K562 (cell line): ENCODE results near the gene PAF1. TPM values are rescaled to one million over a fixed set of nuclear protein-coding genes. Genes with fewer than 3 reads are reported as not detected.

Experiments
- E2F8 ChIP-seq: fragments of 450-650 bp; IDR thresholded peaks from 2 replicates; pipeline ENCODE4 v1.7.1; 2018; ENCODE audit warnings: mild to moderate bottlenecking, low read depth; ENCODE audit not compliant: partially characterized antibody
- FOXA1 ChIP-seq: fragments of 450-650 bp; IDR thresholded peaks from 2 replicates; pipeline ENCODE4 v1.6.1; 2016; ENCODE audit warnings: mild to moderate bottlenecking, borderline replicate concordance
- HMGN3 ChIP-seq: IDR thresholded peaks from 2 replicates; pipeline ENCODE4 v1.6.1; 2011; ENCODE audit warnings: borderline replicate concordance, low read depth, mild to moderate bottlenecking, mixed read lengths, low read length; ENCODE audit not compliant: insufficient read length; ENCODE audit errors: extremely low read depth
- ID3 ChIP-seq, 2 experiments: fragments of 250-450 bp in 1 of 2; fragments of 450-650 bp in 1 of 2; sonication (Bioruptor Pico) in 1 of 2; IDR thresholded peaks; 2 replicates each; pipeline versions ENCODE4 v1.6.1 to v1.8.0; 2016 to 2021; ENCODE audit warnings: mild to moderate bottlenecking in 2 of 2, moderate library complexity in 2 of 2, missing compliant biosample characterization in 1 of 2, missing genetic modification characterization in 1 of 2
- MCM2 ChIP-seq: fragments of 450-650 bp; IDR thresholded peaks from 2 replicates; pipeline ENCODE4 v1.6.1; 2017; ENCODE audit warnings: low read depth, mild to moderate bottlenecking
- RCOR1 ChIP-seq, 2 experiments: IDR thresholded peaks; 2 replicates each; pipeline ENCODE4 v1.6.1; 2012; ENCODE audit warnings: low read depth in 2 of 2, low read length in 2 of 2, borderline replicate concordance in 1 of 2, improper control_type of control experiment in 1 of 2
- SMAD1 ChIP-seq: fragments of 150-350 bp; IDR thresholded peaks from 2 replicates; pipeline ENCODE4 v1.6.1; 2014; ENCODE audit warnings: low read length, low read depth; ENCODE audit not compliant: partially characterized antibody
- ZBTB17 ChIP-seq: fragments of 450-650 bp; formaldehyde crosslinking; IDR thresholded peaks from 2 replicates; pipeline ENCODE4 v1.4.0; 2020; ENCODE audit warnings: mild to moderate bottlenecking
- ZNF212 ChIP-seq: fragments of 450-650 bp; formaldehyde crosslinking; IDR thresholded peaks from 2 replicates; pipeline ENCODE4 v1.4.0; 2020; ENCODE audit warnings: mild to moderate bottlenecking
- ZNF316 ChIP-seq: fragments of 450-650 bp; IDR thresholded peaks from 2 replicates; pipeline ENCODE4 v1.6.1; 2016
- ZNF766 ChIP-seq: fragments of 200-800 bp; sonication (Bioruptor generic); conservative IDR thresholded peaks from 2 replicates; pipeline ENCODE4 v1.6.1; 2016; ENCODE audit warnings: missing genetic modification characterization, missing compliant biosample characterization
- polyA plus RNA-seq, 8 experiments: library from polyadenylated mRNA; depleted of rRNA in 4 of 8; stranded (reverse) in 5 of 8; unstranded in 3 of 8; fragments of >200 nt; fragmentation: Nextera tagmentation in 2 of 8; fragmentation: Illumina TruSeq in 1 of 8; extraction: Ambion mirVana in 2 of 8; extraction: Trizol in 1 of 8; gene quantifications; 2 replicates each; pipeline versions ENCODE4 v1.2.1 to v1.2.3, GENCODE V29; 2011 to 2014; ENCODE audit warnings: inconsistent platforms in 1 of 8, missing spikeins in 1 of 8
- total RNA-seq, 7 experiments: library from RNA; depleted of rRNA in 6 of 7; stranded (reverse); fragments of >200 nt in 6 of 7; fragmentation: Illumina TruSeq in 2 of 7; extraction: Trizol in 2 of 7; gene quantifications; 2 replicates each; pipeline versions ENCODE4 v1.2.1 to v1.2.3, GENCODE V29; 2011 to 2021; ENCODE audit warnings: low replicate concordance in 1 of 7
- TF ChIP-seq, protein P1 (sequence below): fragments of 250-450 bp; sonication (Bioruptor Pico); IDR thresholded peaks from 2 replicates; pipeline ENCODE4 v1.5.0; 2021; ENCODE audit warnings: mild to moderate bottlenecking, borderline replicate concordance
- TF ChIP-seq, protein P2 (sequence below): sonication (generic); formaldehyde crosslinking; IDR thresholded peaks from 2 replicates; pipeline ENCODE4 v1.8.1; 2022; ENCODE audit warnings: missing genetic modification reagents
- TF ChIP-seq, protein P3 (sequence below): sonication (generic); formaldehyde crosslinking; IDR thresholded peaks from 2 replicates; pipeline ENCODE4 v1.8.1; 2023; ENCODE audit warnings: mild to moderate bottlenecking, missing genetic modification reagents, moderate library complexity

Gene PAF1
- total and polyA plus RNA-seq, 9 of the 15 experiments (the other 6 are each of a cell fraction or from before 2014, with no cell fraction given), result 1.5 to 45.0 (median 33.8) TPM

- TF ChIP-seq, protein P1, sequence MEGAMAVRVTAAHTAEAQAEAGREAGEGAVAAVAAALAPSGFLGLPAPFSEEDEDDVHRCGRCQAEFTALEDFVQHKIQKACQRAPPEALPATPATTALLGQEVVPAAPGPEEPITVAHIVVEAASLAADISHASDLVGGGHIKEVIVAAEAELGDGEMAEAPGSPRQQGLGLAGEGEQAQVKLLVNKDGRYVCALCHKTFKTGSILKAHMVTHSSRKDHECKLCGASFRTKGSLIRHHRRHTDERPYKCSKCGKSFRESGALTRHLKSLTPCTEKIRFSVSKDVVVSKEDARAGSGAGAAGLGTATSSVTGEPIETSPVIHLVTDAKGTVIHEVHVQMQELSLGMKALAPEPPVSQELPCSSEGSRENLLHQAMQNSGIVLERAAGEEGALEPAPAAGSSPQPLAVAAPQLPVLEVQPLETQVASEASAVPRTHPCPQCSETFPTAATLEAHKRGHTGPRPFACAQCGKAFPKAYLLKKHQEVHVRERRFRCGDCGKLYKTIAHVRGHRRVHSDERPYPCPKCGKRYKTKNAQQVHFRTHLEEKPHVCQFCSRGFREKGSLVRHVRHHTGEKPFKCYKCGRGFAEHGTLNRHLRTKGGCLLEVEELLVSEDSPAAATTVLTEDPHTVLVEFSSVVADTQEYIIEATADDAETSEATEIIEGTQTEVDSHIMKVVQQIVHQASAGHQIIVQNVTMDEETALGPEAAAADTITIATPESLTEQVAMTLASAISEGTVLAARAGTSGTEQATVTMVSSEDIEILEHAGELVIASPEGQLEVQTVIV (CRISPR knock-in tag), result no peak
- 0 out of 4 replicates have a peak, but pooled peaks of 1 of the 2 experiments have one; percentile 2 for TF ChIP-seq RCOR1 (IDR thresholded peaks at IDR 0.05; ENCODE audit: borderline replicate concordance in 1 of 2, low read depth in 2 of 2, low read length in 2 of 2)
- TF ChIP-seq, protein P2, sequence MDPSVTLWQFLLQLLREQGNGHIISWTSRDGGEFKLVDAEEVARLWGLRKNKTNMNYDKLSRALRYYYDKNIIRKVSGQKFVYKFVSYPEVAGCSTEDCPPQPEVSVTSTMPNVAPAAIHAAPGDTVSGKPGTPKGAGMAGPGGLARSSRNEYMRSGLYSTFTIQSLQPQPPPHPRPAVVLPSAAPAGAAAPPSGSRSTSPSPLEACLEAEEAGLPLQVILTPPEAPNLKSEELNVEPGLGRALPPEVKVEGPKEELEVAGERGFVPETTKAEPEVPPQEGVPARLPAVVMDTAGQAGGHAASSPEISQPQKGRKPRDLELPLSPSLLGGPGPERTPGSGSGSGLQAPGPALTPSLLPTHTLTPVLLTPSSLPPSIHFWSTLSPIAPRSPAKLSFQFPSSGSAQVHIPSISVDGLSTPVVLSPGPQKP, result no peak
- no peak for TF ChIP-seq E2F8
- peak; percentile 75 for TF ChIP-seq ZBTB17 (CRISPR knock-in tag)
- TF ChIP-seq ID3 (CRISPR knock-in tag; IDR thresholded peaks at IDR 0.05), result no peak
- no peak for TF ChIP-seq ID3 (tag; IDR thresholded peaks at IDR 0.05)
- no peak for TF ChIP-seq HMGN3
- no peak for TF ChIP-seq SMAD1
- no peak for TF ChIP-seq ZNF212 (CRISPR knock-in tag)
- TF ChIP-seq FOXA1, result no peak
- TF ChIP-seq MCM2, result no peak
- 0 out of 2 replicates have a peak, but pooled peaks have one; percentile 3 for TF ChIP-seq ZNF766 (CRISPR knock-in tag)
- peak; percentile 71 for TF ChIP-seq ZNF316
- TF ChIP-seq, protein P3, sequence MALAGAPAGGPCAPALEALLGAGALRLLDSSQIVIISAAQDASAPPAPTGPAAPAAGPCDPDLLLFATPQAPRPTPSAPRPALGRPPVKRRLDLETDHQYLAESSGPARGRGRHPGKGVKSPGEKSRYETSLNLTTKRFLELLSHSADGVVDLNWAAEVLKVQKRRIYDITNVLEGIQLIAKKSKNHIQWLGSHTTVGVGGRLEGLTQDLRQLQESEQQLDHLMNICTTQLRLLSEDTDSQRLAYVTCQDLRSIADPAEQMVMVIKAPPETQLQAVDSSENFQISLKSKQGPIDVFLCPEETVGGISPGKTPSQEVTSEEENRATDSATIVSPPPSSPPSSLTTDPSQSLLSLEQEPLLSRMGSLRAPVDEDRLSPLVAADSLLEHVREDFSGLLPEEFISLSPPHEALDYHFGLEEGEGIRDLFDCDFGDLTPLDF (CRISPR knock-in tag), result no peak
Measured at GRCh38 chr19:39401549-39402345, 10.8 kb upstream of the PAF1 start (continued).
